ENCODE measurements around the gene STK25. TPM values are rescaled to one million over a fixed set of nuclear protein-coding genes. Genes with fewer than 3 reads are reported as not detected.
A peak's percentile ranks its signal among the peaks of the same experiment; 100 is the strongest.

Gene STK25
- total and polyA plus RNA-seq, 2 of the 8 experiments (the other 6 are each of a cell fraction or from before 2014, with no cell fraction given) = 159 to 546 TPM

GRCh38 chr2:241508240-241509154 is at the start of gene STK25 (continued):
- peak in 1 of 2 experiments; percentile 90; a peak in 2 of 4 replicates for TF ChIP-seq HDAC2 (IDR thresholded peaks at IDR 0.05; ENCODE audit: borderline replicate concordance in 1 of 2, low read depth in 2 of 2, low read length in 2 of 2)
- TF ChIP-seq RNF2 (IDR thresholded peaks at IDR 0.05; ENCODE audit: borderline replicate concordance, low read depth, low read length, missing control alignments, poor library complexity, severe bottlenecking) = peak; percentile 83
- peak; percentile 99 for TF ChIP-seq E2F6 (IDR thresholded peaks at IDR 0.05)
- TF ChIP-seq ATF3 (IDR thresholded peaks at IDR 0.05; ENCODE audit: insufficient read depth, low read depth, low read length) = peak; percentile 88
- TF ChIP-seq GTF2F1 (IDR thresholded peaks at IDR 0.05; ENCODE audit: borderline replicate concordance, low read depth, low read length) = peak; percentile 67; the same call in 1 of the 2 replicates
- peak; percentile 48 for TF ChIP-seq PHF8 (conservative IDR thresholded peaks at IDR 0.05; ENCODE audit: low read depth, low read length)
- peak; percentile 35; the same call in 1 of the 2 replicates for TF ChIP-seq TAF1 (IDR thresholded peaks at IDR 0.05; ENCODE audit: low read depth, low read length)
- peak in 1 of 2 experiments; percentile 66; a peak in 1 of 3 replicates for TF ChIP-seq POLR2A (IDR thresholded peaks at IDR 0.05; ENCODE audit: control extremely low read depth in 1 of 2, low read depth in 2 of 2, low read length in 2 of 2)
- peak; percentile 100 for TF ChIP-seq KDM4A (IDR thresholded peaks at IDR 0.05; ENCODE audit: low read depth, low read length, severe bottlenecking)
- TF ChIP-seq MAX (IDR thresholded peaks at IDR 0.05) = peak; percentile 100
- TF ChIP-seq SIX5 (IDR thresholded peaks at IDR 0.05; ENCODE audit: low read depth, low read length) = peak; percentile 93
- TF ChIP-seq, protein P1, sequence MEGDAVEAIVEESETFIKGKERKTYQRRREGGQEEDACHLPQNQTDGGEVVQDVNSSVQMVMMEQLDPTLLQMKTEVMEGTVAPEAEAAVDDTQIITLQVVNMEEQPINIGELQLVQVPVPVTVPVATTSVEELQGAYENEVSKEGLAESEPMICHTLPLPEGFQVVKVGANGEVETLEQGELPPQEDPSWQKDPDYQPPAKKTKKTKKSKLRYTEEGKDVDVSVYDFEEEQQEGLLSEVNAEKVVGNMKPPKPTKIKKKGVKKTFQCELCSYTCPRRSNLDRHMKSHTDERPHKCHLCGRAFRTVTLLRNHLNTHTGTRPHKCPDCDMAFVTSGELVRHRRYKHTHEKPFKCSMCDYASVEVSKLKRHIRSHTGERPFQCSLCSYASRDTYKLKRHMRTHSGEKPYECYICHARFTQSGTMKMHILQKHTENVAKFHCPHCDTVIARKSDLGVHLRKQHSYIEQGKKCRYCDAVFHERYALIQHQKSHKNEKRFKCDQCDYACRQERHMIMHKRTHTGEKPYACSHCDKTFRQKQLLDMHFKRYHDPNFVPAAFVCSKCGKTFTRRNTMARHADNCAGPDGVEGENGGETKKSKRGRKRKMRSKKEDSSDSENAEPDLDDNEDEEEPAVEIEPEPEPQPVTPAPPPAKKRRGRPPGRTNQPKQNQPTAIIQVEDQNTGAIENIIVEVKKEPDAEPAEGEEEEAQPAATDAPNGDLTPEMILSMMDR (IDR thresholded peaks at IDR 0.05; ENCODE audit: control extremely low read depth in 1 of 3, insufficient read depth in 1 of 3, low read depth in 1 of 3, low read length in 3 of 3) = no peak
- TF ChIP-seq CREB1 (IDR thresholded peaks at IDR 0.05) = peak; percentile 85
- no peak for TF ChIP-seq TCF12 (IDR thresholded peaks at IDR 0.05; ENCODE audit: low read depth, low read length)
